Measurements from ENCODE around the gene RBPJ. TPM values are rescaled to one million over a fixed set of nuclear protein-coding genes. Genes with fewer than 3 reads are reported as not detected.

The RBPJ gene
- total RNA-seq, 4 donors from 2014 or later, result 115 to 214 (median 173) TPM

GRCh38 chr4:26454961-26455360 is 134.1 kb downstream of the RBPJ start:
- TF ChIP-seq, protein P1, sequence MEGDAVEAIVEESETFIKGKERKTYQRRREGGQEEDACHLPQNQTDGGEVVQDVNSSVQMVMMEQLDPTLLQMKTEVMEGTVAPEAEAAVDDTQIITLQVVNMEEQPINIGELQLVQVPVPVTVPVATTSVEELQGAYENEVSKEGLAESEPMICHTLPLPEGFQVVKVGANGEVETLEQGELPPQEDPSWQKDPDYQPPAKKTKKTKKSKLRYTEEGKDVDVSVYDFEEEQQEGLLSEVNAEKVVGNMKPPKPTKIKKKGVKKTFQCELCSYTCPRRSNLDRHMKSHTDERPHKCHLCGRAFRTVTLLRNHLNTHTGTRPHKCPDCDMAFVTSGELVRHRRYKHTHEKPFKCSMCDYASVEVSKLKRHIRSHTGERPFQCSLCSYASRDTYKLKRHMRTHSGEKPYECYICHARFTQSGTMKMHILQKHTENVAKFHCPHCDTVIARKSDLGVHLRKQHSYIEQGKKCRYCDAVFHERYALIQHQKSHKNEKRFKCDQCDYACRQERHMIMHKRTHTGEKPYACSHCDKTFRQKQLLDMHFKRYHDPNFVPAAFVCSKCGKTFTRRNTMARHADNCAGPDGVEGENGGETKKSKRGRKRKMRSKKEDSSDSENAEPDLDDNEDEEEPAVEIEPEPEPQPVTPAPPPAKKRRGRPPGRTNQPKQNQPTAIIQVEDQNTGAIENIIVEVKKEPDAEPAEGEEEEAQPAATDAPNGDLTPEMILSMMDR (IDR thresholded peaks at IDR 0.05; ENCODE audit: low read depth), result no peak

DNA sequence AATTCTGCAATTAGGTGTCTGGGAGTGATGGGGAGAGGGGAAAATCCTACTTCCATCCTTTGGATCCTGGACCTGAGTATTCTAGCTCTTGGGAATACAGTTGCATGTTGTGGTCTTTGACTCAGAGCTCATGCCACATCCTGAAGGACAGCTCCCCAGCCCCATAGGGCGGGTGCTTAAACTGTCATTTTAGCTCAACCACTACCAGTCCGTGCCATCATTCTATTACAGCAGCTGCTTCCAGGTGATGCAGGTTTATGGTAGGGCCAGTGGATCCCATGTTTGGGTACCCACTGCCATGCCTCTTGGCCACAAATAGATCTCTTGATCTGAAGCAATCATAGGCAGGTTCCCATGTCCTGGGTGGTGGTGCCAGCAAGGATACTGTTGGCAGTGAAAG is 134.8 kb downstream of the RBPJ start:
- TF ChIP-seq, protein P1 (IDR thresholded peaks at IDR 0.05; ENCODE audit: low read depth), result no peak

GRCh38 chr4:26457412-26457811 is 136.6 kb downstream of the RBPJ start:
- TF ChIP-seq, protein P1 (IDR thresholded peaks at IDR 0.05; ENCODE audit: low read depth), result no peak

DNA sequence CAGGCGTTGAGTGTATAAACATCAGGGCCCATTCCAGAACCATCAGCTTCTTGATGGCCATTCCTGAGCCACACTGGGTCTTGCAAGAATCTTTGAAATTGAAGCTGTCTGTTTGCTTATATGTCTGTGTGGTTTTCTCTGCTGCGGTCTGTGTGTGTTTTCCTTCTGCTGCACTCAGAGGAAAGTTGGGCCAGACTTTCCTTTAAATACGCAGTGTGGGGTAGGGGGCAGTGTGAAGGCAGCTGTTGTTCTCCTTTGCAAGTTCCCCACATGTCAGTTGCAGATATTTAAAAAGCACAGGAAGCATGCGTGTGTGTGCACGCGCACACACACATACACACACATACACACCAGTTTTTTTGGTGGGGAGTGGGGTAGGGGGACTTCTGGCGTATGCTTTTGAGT is 137.3 kb downstream of the RBPJ start:
- TF ChIP-seq, protein P1 (IDR thresholded peaks at IDR 0.05; ENCODE audit: low read depth), result no peak

GRCh38 chr4:26459054-26459755 is 138.4 kb downstream of the RBPJ start:
- TF ChIP-seq, protein P1 (IDR thresholded peaks at IDR 0.05; ENCODE audit: low read depth), result no peak

- TF ChIP-seq, protein P1 (IDR thresholded peaks at IDR 0.05; ENCODE audit: low read depth), result no peak
Measured at GRCh38 chr4:26459756-26460530, 139.1 kb downstream of the RBPJ start.

DNA sequence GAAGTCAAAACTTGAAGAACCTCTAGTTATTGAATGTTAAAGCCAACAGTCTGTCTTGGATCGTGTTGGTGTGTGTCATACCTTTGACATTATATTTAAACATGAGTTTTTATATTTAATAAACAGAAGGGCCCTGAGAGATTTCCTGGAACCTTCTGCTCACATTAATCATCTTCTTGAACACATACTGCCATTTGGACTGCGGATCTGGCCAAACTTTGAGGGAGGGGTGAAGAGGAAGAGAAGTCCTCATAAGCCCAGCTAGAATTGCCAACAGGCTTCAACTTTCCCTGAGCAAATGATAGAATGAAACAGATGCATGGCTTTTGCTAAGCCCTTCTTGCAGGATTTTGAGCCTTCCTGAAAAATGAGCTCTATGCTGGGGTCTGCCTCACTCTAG is 142.1 kb downstream of the RBPJ start:
- TF ChIP-seq, protein P1 (IDR thresholded peaks at IDR 0.05; ENCODE audit: low read depth), result no peak
